Left renal cortex interstitium (tissue), 4 donors: ENCODE results near the gene DAZAP1. TPM values are rescaled to one million over a fixed set of nuclear protein-coding genes. Genes with fewer than 3 reads are reported as not detected.
"Not testable (repeated sequence)": the region's sequence is repeated elsewhere in the genome, so short reads cannot be mapped to it uniquely, and the experiment has no call there.

Experiments used
- DNase-seq, 4 donors: peaks; one replicate each; pipeline ENCODE4 v3.0.0-alpha.2; 2013; ENCODE audit warnings: low read depth in 4 of 4, low spot score in 2 of 4, missing footprints in 1 of 4
- polyA plus RNA-seq, 4 donors: library from polyadenylated mRNA; unstranded; fragments of 120-200 nt; gene quantifications; one replicate each; pipeline ENCODE4 v1.2.1, GENCODE V29; 2013; ENCODE audit not compliant: insufficient read length in 4 of 4

The DAZAP1 gene
- polyA plus RNA-seq, 4 donors, result 67.1 to 110 (median 95.0) TPM

- no peak for DNase-seq
Measured at GRCh38 chr19:1438933-1439354, 31.6 kb downstream of the DAZAP1 start.

DNA sequence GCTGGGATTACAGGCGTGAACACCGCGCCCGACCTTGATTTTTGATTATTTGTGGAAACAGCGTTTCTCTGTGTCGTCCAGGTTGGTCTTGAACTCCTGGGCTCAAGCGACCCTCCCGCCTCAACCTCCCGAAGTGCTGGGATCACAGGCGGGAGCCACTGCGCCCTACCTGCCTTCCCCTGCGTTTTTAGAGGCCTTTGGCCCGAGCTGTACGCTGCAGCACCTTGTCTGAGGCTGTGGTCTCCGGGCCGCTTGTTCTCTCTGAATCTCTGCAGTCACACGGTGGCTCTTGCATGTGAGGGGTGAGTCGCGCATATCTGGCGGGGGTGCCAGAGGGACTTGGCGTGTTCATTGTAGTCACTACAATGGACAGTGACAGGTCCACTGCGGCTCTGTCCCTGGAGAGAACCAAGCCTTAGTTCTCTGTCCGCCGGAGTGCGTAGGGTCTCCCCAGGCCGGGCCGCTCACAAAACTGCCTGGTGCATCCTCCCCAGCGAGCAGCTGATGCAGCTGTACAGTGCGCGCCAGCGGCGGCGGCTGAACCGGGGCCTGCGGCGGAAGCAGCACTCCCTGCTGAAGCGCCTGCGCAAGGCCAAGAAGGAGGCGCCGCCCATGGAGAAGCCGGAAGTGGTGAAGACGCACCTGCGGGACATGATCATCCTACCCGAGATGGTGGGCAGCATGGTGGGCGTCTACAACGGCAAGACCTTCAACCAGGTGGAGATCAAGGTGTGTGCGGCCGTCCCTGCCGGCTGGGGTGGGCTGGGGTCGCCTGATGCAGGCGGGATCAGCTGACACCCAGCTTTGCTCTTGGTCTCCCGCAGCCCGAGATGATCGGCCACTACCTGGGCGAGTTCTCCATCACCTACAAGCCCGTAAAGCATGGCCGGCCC lies 32.4 kb downstream of the DAZAP1 start:
- DNase-seq, result not testable (repeated sequence)

DNA sequence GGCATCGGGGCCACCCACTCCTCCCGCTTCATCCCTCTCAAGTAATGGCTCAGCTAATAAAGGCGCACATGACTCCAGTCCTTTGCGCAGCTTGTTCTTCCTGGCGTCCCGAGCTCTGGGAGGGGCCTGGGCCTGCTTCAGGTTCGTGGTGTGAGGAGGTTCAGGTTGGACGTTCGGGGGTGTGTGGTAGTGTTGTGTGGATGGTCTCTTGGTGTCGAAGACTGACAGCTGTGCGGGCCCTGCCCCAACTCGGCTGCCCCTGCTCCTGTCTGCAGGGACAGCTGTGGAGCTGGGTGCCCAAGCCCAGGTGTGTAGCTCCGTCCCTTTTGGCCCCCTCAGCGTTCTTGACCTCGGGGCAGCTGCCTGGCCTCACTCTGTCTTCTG lies 33.0 kb downstream of the DAZAP1 start:
- no peak for DNase-seq

DNA sequence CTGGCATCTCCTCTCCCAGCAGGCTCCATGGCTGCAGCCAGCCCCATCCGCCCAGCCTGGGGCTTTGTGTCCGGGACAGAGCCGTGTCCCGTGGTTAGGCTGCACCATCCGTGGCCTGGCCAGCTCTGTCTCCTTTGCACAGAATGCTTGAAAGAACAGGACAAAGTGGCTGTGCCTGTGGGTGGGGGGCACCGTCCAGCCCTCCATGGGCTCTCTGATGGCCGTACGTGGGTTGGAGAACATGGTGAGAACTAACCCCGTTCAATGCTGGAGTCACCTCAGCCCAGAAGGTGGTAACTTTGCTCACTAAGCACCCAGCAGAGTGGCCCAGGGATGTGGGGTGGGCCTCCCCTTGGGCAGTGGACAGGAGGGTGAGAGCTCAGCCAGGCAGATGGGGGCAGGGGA lies 33.6 kb downstream of the DAZAP1 start:
- DNase-seq, result no peak

DNA sequence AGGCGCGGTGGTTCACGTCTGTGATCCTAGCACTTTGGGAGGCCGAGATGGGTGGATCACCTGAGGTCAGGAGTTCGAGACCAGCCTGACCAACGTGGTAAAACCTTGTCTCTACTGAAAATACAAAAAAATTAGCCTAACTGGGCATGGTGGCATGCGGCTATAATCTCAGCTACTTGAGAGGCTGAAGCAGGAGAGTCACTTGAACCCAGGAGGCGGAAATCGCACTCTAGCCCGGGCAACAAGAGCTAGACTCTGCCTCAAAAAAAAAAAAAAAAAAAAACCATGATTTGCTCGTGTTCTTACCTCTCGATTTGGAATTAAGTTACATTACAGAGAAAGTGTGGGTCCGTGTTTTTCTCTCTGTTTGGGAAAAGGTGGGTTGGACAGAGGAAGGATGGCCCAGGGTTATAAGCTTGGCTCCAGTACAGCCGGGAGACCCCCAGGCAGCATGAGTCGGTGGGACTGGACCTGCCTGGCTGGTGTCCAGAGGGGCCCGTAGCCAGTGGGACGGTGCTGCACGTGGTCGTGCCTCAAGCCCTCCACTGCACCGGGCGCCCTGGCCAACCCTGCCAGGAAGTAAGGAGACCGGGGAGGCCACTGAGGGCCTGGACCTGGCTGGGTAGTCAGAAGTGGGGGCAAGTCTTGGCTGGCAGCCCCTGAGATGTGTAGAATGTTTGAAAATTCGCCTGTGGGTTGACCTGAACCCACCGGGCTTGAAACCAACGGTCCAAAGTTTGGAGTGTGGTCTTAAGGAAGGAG lies 34.5 kb downstream of the DAZAP1 start:
- DNase-seq, result no peak

DNA sequence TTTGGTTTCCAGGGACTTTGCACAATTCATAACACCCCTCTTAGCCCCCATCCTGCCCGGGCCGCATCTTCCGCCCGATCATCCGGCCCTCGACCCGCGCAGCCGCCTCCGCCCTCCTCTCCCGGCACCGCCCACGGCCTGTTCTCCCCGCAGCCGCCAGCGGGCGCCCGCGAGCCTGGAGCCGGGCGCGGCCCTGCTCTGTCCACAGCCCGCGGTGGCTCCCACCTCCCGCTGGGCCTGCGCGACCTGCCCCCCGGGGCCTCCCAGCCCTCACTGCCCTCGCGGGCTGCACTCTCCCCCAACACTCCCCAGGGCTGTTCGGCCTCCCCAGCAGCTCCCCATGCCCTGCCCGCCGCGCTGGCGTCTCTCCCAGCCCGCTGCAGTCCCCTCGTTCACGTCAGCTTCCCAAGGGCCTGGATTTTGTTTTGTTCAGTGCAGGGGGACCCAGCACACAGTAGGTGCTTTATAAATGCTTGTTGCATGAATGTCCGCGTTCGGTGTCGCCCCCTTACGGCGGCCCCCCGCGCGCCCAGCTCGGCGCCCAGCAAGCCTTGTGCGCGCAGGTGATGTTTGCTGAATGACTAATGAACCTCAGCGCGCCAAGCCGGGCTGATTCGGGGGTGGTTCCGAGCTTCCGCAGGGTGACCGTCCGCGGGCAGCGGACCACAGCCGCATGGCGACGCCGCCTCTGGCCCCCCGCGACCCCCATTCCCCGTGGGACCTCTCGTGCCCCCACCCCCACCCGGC lies 38.0 kb downstream of the DAZAP1 start:
- no peak for DNase-seq

- DNase-seq, result no peak
Measured at GRCh38 chr19:1445932-1446712, 38.7 kb downstream of the DAZAP1 start.

GRCh38 chr19:1446713-1447481 lies 39.5 kb downstream of the DAZAP1 start:
- DNase-seq, result no peak

DNA sequence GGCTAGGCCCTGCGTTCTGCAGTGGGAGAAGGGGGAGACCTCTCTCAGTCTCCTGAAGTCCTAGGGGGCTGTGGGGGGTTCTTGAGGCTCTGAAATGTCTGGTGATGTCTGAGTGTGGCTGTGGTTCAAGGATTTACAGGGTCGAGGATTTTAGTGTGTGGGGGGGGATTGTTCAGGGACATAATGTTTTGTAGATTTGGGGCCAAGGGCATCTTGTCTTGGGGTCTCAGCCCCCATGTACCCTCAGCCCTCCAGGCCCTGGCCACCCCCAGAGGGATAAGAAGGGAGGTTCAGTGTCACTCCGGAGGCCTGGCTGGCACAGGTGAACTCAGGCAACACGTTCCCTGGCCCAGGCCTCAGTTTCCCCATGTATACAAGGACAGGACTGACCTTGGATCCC lies 40.1 kb downstream of the DAZAP1 start:
- DNase-seq, result no peak

DNA sequence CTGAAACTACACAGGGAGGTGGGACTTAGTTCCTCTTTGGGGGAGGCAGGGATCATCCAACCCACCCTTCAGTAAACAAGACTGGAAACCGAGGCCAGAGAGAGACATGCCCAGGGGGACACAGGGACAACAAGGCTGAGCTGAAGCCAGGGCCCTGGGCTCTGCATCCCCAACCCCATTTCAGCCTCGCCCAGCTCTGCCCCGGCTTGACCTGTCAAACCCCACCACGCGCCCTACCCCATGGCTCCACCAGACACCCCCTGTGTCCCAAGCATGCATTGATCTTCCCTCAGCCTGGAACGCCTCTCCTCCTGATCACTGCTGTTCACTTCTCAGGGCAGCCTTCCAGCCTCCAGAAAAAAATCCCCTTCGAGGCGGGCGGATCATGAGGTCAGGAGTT lies 40.6 kb downstream of the DAZAP1 start:
- DNase-seq, result no peak

DNA sequence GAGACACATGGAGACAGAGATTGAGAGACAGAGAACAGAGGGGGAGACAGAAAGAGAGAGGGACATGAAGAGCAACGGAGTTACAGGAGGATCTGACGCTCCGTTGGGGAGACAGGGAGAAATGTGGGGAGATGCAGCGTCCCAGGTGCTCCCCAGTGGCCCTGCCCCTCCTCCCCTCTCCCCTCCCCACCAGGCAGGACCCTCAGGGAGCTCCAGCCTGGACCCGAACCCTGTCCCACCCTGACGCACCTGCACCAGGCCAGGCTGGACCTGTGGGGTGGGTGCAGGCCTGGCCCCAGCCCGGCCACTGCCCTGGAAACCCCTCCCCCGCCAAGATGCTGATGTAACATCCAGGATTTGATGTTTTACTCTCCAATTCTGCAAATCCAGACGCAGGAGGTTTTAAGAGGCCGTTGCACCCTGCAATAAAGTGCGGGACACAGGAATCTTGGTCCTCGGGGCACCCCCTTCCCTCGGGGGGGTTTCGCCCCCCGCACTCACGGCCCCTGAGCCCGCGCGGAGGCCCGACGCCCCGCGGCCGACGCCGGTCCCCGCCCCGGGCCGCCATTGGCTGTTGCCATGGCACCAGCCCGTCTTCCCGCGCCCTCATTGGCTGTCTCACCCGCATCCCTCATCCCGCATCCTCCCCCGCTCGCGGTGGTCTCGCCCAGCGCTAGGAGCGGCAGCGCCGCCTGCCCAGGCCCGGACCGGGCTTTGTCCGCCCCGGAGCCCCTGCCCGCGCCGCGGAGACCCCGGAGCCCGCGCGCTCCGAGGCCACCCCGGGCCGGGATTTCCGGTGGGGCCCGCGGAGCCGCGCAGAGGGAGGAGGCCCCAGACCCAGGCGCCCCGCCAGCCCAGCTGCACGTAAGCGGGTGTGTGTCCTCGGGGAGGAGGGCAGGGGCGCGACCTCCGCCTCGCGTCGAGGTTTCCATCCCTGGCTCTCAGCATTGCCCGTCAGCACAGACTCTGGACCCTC lies 42.4 kb downstream of the DAZAP1 start, which contains the start of gene APC2:
TSS of gene APC2 (plus strand) at position 655 of the 976 bp plus-strand sequence. CDS start 2,881 bp downstream, outside the sequence.
- DNase-seq, result no peak

- no peak for DNase-seq
Measured at GRCh38 chr19:1450735-1451731, 43.6 kb downstream of the DAZAP1 start.

GRCh38 chr19:1451916-1452801 lies 44.8 kb downstream of the DAZAP1 start:
- no peak for DNase-seq

DNA sequence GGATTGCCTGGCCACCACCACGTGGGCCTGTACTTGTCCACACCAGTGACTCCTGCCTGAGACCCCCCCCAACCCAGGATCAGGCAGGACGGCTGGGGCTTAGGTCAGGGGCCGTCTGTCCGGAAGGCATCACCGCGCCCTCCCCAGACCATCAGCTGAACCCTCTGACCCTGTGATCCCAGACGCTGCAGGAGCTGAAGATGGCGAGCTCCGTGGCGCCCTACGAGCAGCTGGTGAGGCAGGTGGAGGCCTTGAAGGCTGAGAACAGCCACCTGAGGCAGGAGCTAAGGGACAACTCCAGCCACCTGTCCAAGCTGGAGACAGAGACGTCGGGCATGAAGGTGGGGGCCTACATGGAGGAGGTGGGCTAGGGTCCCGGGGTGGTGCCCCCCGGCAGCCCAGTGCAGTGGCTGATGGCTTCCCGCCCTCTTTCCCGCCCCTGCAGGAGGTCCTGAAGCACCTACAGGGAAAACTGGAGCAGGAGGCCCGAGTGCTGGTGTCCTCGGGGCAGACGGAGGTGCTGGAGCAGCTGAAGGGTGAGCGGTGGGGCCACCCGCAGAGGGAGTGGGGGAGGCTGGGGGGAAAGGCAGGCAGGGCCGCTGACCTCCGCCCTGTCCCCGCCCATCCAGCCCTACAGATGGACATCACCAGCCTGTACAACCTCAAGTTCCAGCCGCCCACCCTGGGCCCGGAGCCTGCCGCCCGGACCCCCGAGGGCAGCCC lies 45.6 kb downstream of the DAZAP1 start:
- no peak for DNase-seq
